Diencephalon (tissue), 1 donor: ENCODE results near the gene BMP7. TPM values are rescaled to one million over a fixed set of nuclear protein-coding genes. Genes with fewer than 3 reads are reported as not detected.

Source experiments
- small RNA-seq: library from RNA; depleted of rRNA; stranded (forward); fragments of <200 nt; gene quantifications from one replicate; pipeline ENCODE3, GENCODE V24; 2014
- total RNA-seq: library from RNA; depleted of rRNA; stranded (reverse); fragments of >200 nt; gene quantifications from one replicate; pipeline ENCODE4 v1.2.3, GENCODE V29; 2014

Gene BMP7
- 23.3 TPM for total RNA-seq

DNA sequence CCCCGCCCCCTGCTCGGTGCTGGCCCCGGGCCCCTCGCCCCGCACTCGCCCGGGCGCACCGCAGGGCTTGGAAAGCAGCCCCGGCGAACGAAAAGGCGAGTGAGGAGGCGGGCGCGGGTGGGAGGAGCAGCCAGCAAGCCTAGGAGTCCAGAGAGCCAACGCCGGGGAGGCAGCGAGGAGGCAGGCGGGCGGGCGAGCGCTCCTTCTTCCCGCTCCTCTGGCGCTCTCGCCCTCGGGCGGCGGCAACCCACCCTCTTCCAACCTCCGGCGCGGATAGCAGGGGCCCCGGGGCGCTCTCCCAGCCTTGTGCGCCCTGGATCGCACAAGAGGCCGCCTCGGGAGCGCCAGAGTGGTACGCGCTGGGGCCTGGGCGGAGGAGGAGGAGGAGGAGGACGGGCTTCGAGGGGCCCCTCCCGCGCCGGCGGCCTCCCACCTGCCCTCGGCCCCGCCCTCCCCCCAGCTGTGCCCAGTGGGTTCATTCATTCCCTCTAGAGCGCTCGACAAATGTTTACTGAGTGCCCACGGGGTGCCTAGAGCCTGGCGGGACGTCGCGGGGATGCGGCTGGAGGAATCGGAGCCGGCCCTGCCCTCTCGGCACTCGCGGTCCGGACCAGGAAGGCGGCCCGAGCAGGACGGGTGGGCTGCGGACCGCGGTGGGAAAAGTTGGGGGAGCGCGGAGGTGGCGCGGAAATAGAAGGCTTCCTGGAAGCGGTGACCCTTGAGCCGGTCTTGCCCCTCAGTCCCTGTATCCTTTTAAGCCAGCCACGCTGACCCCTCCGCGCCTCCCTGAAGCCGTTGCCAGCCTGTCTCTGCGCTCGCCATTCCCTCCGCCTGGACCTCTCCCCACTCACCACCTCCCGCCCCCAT lies at the start of gene BMP7:
TSS of gene BMP7 (minus strand) at position 351 of the 867 bp plus-strand sequence. CDS start 519 bp downstream, outside the sequence.

Small RNA genes within 50 kb of the gene (small RNA-seq; reads per million reads assigned to genes)
- gene RF00019 = not detected

Other genes starting within 250 kb of the BMP7 start
- not detected for gene SPO11, start 63.2 kb upstream of the BMP7 start, total RNA-seq
- gene RAE1, start 84.6 kb upstream of the BMP7 start, total RNA-seq = 34.4 TPM
- gene RBM38, start 124.8 kb upstream of the BMP7 start, total RNA-seq = 11.5 TPM